Measurements from ENCODE around the gene JAML. TPM values are rescaled to one million over a fixed set of nuclear protein-coding genes. Genes with fewer than 3 reads are reported as not detected.

The JAML gene
- total RNA-seq, 2 donors from 2014 or later: 3.3 to 12.0 TPM

DNA sequence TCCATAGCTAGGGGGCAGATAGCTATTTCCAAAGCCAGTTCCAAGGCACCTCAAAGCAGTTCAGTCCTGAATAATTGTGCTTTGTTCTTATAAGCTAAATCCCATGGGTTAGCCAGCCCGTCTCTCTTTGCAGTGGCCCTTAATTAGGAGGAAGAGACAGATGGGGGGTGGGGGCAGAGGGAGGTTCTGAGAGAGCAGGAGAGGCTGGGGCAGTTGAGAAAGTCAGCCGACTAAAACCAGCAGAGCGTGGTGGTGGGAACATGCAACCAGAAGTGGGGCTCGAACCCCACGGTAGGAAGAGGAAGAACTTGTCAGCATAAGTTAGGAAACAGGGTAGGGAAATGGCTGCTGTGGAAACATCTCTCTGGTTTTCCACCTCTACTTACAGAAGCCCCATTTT lies 61.3 kb downstream of the JAML start:
- intact Hi-C loops (cut with DNase I): no loop called here
- no peaks in the 10 kb centered on the region for H3K27me3 ChIP-seq
- no peaks in the 10 kb centered on the region for H3K4me1 ChIP-seq
- DNase-seq: no peak
- no peaks in the 10 kb centered on the region for H3K9me3 ChIP-seq
- H3K9ac ChIP-seq (ENCODE audit: low read depth in 2 of 2, low read length in 2 of 2): no peak overlapping the region
- H3K4me3 ChIP-seq: no peak overlapping the region
- no peak for TF ChIP-seq CTCF (IDR thresholded peaks at IDR 0.05)
- no peaks in the 10 kb centered on the region for H3K36me3 ChIP-seq
- no peak overlapping the region for H3K27ac ChIP-seq

GRCh38 chr11:118162846-118163245 lies 62.0 kb downstream of the JAML start:
- TF ChIP-seq CTCF (IDR thresholded peaks at IDR 0.05): no peak
- no peak for DNase-seq
- no peaks in the 10 kb centered on the region for H3K4me1 ChIP-seq
- intact Hi-C loops (cut with DNase I): no loop called here
- no peaks in the 10 kb centered on the region for H3K27me3 ChIP-seq
- no peaks in the 10 kb centered on the region for H3K9me3 ChIP-seq
- no peak overlapping the region for H3K9ac ChIP-seq (ENCODE audit: low read depth in 2 of 2, low read length in 2 of 2)
- no peak overlapping the region for H3K27ac ChIP-seq
- no peaks in the 10 kb centered on the region for H3K36me3 ChIP-seq
- no peak overlapping the region for H3K4me3 ChIP-seq

DNA sequence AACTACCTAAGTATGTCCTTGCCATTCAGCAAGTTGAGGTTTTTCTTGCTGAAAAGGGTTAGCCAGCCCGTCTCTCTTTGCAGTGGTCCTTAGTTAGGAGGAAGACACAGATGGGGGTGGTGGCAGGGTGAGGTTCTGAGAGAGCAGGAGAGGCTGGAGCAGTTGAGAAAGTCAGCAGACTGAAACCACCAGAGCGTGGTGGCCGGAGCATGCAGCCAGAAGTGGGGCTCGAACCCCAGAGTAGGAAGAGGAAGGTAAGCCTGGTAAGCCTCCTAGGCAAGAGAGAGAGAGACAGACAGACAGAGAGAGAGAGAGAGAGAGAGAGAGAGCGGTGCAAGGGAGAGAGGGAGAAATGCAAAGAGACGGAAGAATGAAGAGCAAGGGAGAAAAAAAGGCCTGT lies 63.0 kb downstream of the JAML start:
- intact Hi-C loops (cut with DNase I): no loop called here

GRCh38 chr11:118157186-118157895 lies 67.5 kb downstream of the JAML start:
- TF ChIP-seq CTCF (IDR thresholded peaks at IDR 0.05): no peak
- Histone ChIP-seq H3K4me3 (no peak overlapping the region), H3K27me3 (peaks cover 39% of the 10 kb centered on the region), H3K9ac (ENCODE audit: low read depth in 2 of 2, low read length in 2 of 2) (no peak overlapping the region), H3K4me1 (peaks cover 6% of the 10 kb centered on the region), H3K36me3 (no peaks in the 10 kb centered on the region), H3K27ac (no peak overlapping the region), H3K9me3 (no peaks in the 10 kb centered on the region)
- DNase-seq: no peak
- intact Hi-C loops (cut with DNase I): no loop called here

More for the DNA sequence above, 63.0 kb downstream of the JAML start:
- peaks cover 7% of the 10 kb centered on the region for H3K27me3 ChIP-seq
- no peak overlapping the region for H3K4me3 ChIP-seq
- H3K27ac ChIP-seq: no peak overlapping the region
- H3K36me3 ChIP-seq: no peaks in the 10 kb centered on the region
- no peaks in the 10 kb centered on the region for H3K9me3 ChIP-seq
- DNase-seq: no peak
- no peaks in the 10 kb centered on the region for H3K4me1 ChIP-seq
- no peak overlapping the region for H3K9ac ChIP-seq (ENCODE audit: low read depth in 2 of 2, low read length in 2 of 2)
- TF ChIP-seq CTCF (IDR thresholded peaks at IDR 0.05): no peak

DNA sequence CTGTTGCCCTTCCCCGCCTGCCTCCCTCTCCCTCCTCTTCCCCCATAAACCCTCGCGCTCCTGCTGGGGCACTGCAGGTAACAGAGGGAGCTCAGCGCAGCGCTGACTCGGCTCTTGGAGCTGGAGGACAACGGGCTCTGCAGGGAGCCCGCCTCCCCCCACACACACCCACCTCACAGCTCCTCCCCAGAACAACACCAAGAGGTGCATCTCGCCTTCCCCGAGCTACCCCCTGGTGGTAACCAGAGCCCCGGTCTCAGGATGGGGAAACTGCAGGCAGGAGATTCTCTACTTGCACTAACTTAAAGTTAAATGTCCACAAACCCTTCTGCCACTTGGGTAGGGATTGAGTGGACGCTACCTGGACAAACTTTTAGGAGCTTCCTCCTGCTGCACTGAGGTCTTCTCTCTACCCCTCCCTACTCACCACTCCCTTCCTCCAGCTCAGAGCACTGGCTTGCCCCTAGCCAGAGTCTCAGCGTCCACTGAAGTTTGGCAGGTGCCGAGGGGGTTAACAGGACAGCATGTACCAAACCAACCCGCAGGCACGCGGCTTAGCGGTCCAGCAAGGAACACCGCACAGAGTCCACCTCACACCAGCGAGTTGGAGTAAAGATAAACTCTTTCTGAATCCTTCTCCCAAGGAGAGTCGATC lies 68.2 kb downstream of the JAML start:
- Histone ChIP-seq H3K4me3 (no peak overlapping the region), H3K4me1 (peaks cover 6% of the 10 kb centered on the region), H3K36me3 (no peaks in the 10 kb centered on the region), H3K9me3 (no peaks in the 10 kb centered on the region), H3K27me3 (peaks cover 45% of the 10 kb centered on the region), H3K9ac (ENCODE audit: low read depth in 2 of 2, low read length in 2 of 2) (no peak overlapping the region), H3K27ac (no peak overlapping the region)
- TF ChIP-seq CTCF (IDR thresholded peaks at IDR 0.05): no peak
- no peak for DNase-seq
- intact Hi-C loops (cut with DNase I): no loop called here
